GM18907 (cell line): ENCODE results near the gene RTP2.
A peak's percentile ranks its signal among the peaks of the same experiment; 100 is the strongest.

Experiments used
- ATAC-seq: cut with Tn5 transposase; IDR thresholded peaks from one replicate; pipeline ENCODE4 v1.9.1; 2021; ENCODE audit warnings: mild to moderate bottlenecking, moderate library complexity; ENCODE audit not compliant: unreplicated experiment

The RTP2 gene

GRCh38 chr3:187702507-187703033 is at the start of gene RTP2:
Gene RTP2 (minus strand): TSS chr3:187702557. CDS start chr3:187702128, 429 bp downstream.
- no peak for ATAC-seq

- ATAC-seq, result no peak
Observed at GRCh38 chr3:187750513-187751123, 48.3 kb upstream of the RTP2 start.

GRCh38 chr3:187750006-187750512 is 47.7 kb upstream of the RTP2 start:
- ATAC-seq, result no peak

GRCh38 chr3:187748050-187748481 is 45.7 kb upstream of the RTP2 start:
- peak; percentile 50 for ATAC-seq

GRCh38 chr3:187747506-187747905 is 45.1 kb upstream of the RTP2 start:
- no peak for ATAC-seq

- no peak for ATAC-seq
Observed at GRCh38 chr3:187746442-187747281, 44.3 kb upstream of the RTP2 start.

- no peak for ATAC-seq
Observed at GRCh38 chr3:187746059-187746441, 43.7 kb upstream of the RTP2 start.

- peak; percentile 82 for ATAC-seq
Observed at GRCh38 chr3:187745201-187746058, 43.1 kb upstream of the RTP2 start, which contains the start of gene BCL6. Gene BCL6 (minus strand): TSS chr3:187745468. CDS start chr3:187733693, 11,775 bp downstream.

GRCh38 chr3:187744169-187745151 is 42.1 kb upstream of the RTP2 start:
- ATAC-seq, result no peak

GRCh38 chr3:187743195-187744141 is 41.1 kb upstream of the RTP2 start:
- ATAC-seq, result no peak

GRCh38 chr3:187742351-187743171 is 40.2 kb upstream of the RTP2 start:
- no peak for ATAC-seq

GRCh38 chr3:187741403-187742350 is 39.3 kb upstream of the RTP2 start:
- ATAC-seq, result no peak

GRCh38 chr3:187740421-187741399 is 38.4 kb upstream of the RTP2 start:
- no peak for ATAC-seq

- peak; percentile 43 for ATAC-seq
Observed at GRCh38 chr3:187739561-187740332, 37.4 kb upstream of the RTP2 start.
